K562 (cell line): ENCODE data around the gene HSD17B8.

Source experiments
- BRCA1 ChIP-seq, 2 experiments: fragments of 450-650 bp in 1 of 2; sonication (generic) in 1 of 2; formaldehyde crosslinking in 1 of 2; IDR thresholded peaks; 2 replicates each; pipeline versions ENCODE4 v1.5.0 to v1.6.1; 2017 to 2020; ENCODE audit warnings: mild to moderate bottlenecking in 1 of 2, missing genetic modification reagents in 1 of 2
- JUN ChIP-seq, 2 experiments: sonication (generic) in 1 of 2; formaldehyde crosslinking in 1 of 2; IDR thresholded peaks; 2 replicates each; pipeline versions ENCODE4 v1.6.1 to v1.8.0; 2012 to 2022; ENCODE audit warnings: borderline replicate concordance in 2 of 2, mild to moderate bottlenecking in 2 of 2, improper control_type of control experiment in 1 of 2, low read depth in 1 of 2, low read length in 1 of 2, missing genetic modification reagents in 1 of 2
- KDM1A ChIP-seq, 2 experiments: fragments of 450-650 bp; IDR thresholded peaks; 2 replicates each; pipeline ENCODE4 v1.6.1; 2016; ENCODE audit warnings: mild to moderate bottlenecking in 2 of 2
- PHF20 ChIP-seq: fragments of 450-650 bp; IDR thresholded peaks from 2 replicates; pipeline ENCODE4 v1.6.1; 2018; ENCODE audit not compliant: partially characterized antibody
- RBM25 ChIP-seq: fragments of 200-400 bp; formaldehyde crosslinking; IDR thresholded peaks from 2 replicates; pipeline ENCODE4 v1.6.1; 2018; ENCODE audit warnings: low read length, low read depth, moderate library complexity; ENCODE audit not compliant: severe bottlenecking
- RCOR1 ChIP-seq, 2 experiments: IDR thresholded peaks; 2 replicates each; pipeline ENCODE4 v1.6.1; 2012; ENCODE audit warnings: low read depth in 2 of 2, low read length in 2 of 2, borderline replicate concordance in 1 of 2, improper control_type of control experiment in 1 of 2
- TCF7L2 ChIP-seq: fragments of 150-350 bp; IDR thresholded peaks from 2 replicates; pipeline ENCODE4 v1.6.1; 2016; ENCODE audit warnings: low read depth, mild to moderate bottlenecking, low read length, moderate library complexity
- ZNF407 ChIP-seq: fragments of 450-650 bp; IDR thresholded peaks from 2 replicates; pipeline ENCODE4 v1.6.1; 2016; ENCODE audit warnings: low read depth

- TF ChIP-seq TCF7L2 (no peak), RBM25 (no peak), BRCA1 (IDR thresholded peaks at IDR 0.05) (no peak), BRCA1 (CRISPR knock-in tag; IDR thresholded peaks at IDR 0.05) (no peak), ZNF407 (no peak), KDM1A (IDR thresholded peaks at IDR 0.05) (no peak), PHF20 (no peak), JUN (IDR thresholded peaks at IDR 0.05; ENCODE audit: borderline replicate concordance, low read depth, low read length) (no peak), JUN (CRISPR knock-in tag; IDR thresholded peaks at IDR 0.05; ENCODE audit: borderline replicate concordance) (no peak), RCOR1 (IDR thresholded peaks at IDR 0.05; ENCODE audit: borderline replicate concordance in 1 of 2, low read depth in 2 of 2, low read length in 2 of 2) (no peak)
These were observed 43.6 kb upstream of the HSD17B8 start for GRCh38 chr6:33160728-33161344.
